Smooth muscle cell (in vitro differentiated cells): ENCODE data around the gene P2RX6. TPM values are rescaled to one million over a fixed set of nuclear protein-coding genes. Genes with fewer than 3 reads are reported as not detected.
A peak's percentile ranks its signal among the peaks of the same experiment; 100 is the strongest.

ENCODE experiments used
- DNase-seq: peaks from one replicate; lab custom pipeline; 2025; ENCODE audit not compliant: unreplicated experiment; lab: John Stamatoyannopoulos, UW
- H2AFZ ChIP-seq: fragments of 200-600 bp; sonication (generic); 2 replicates; pipeline ENCODE4 v1.6.0; 2016; ENCODE audit warnings: antibody characterized with exemption, low read depth, mild to moderate bottlenecking
- H3F3A ChIP-seq: fragments of 200-600 bp; sonication (generic); 2 replicates; pipeline ENCODE4 v1.6.0; 2017; ENCODE audit warnings: antibody characterized with exemption, low read depth
- H3K27ac ChIP-seq: fragments of 200-600 bp; sonication (generic); 2 replicates; pipeline ENCODE4 v1.5.1; 2016; ENCODE audit warnings: low read depth, mild to moderate bottlenecking
- H3K27me3 ChIP-seq: fragments of 200-600 bp; sonication (generic); 2 replicates; pipeline ENCODE4 v1.6.1; 2016; ENCODE audit warnings: low read depth, mild to moderate bottlenecking
- H3K36me3 ChIP-seq: fragments of 200-600 bp; sonication (generic); 2 replicates; pipeline ENCODE4 v1.5.1; 2016; ENCODE audit warnings: low read depth
- H3K4me1 ChIP-seq: fragments of 200-600 bp; sonication (generic); 2 replicates; pipeline ENCODE4 v1.5.1; 2016; ENCODE audit warnings: low read depth
- H3K4me2 ChIP-seq: fragments of 200-600 bp; sonication (generic); 2 replicates; pipeline ENCODE4 v1.6.0; 2016; ENCODE audit warnings: mild to moderate bottlenecking
- H3K4me3 ChIP-seq: fragments of 200-600 bp; sonication (generic); 2 replicates; pipeline ENCODE4 v1.5.1; 2016; ENCODE audit warnings: mild to moderate bottlenecking
- H3K79me2 ChIP-seq: fragments of 200-600 bp; sonication (generic); 2 replicates; pipeline ENCODE4 v1.6.0; 2016; ENCODE audit warnings: low read depth, mild to moderate bottlenecking
- H3K9ac ChIP-seq: fragments of 200-600 bp; sonication (generic); 2 replicates; pipeline ENCODE4 v1.6.0; 2016; ENCODE audit warnings: low read depth
- H3K9me3 ChIP-seq: fragments of 200-600 bp; sonication (generic); replicated peaks from 2 replicates; pipeline ENCODE4 v1.5.1; 2016; ENCODE audit warnings: low read depth
- H4K20me1 ChIP-seq: fragments of 200-600 bp; sonication (generic); 2 replicates; pipeline ENCODE4 v1.6.0; 2016; ENCODE audit warnings: low read depth
- CTCF ChIP-seq: fragments of 200-600 bp; sonication (generic); IDR thresholded peaks from 2 replicates; pipeline ENCODE4 v1.5.1; 2017; ENCODE audit warnings: borderline replicate concordance, mild to moderate bottlenecking, antibody characterized with exemption; ENCODE audit not compliant: insufficient read depth, poor library complexity, severe bottlenecking
- WGBS: methylation state at CpG from one replicate; pipeline ENCODE4 v1.1.7; 2016; ENCODE audit warnings: low lambda C conversion rate; 5-methylcytosine and 5-hydroxymethylcytosine counted together
- polyA plus RNA-seq: library from polyadenylated mRNA; unstranded; fragments of >200 nt; fragmentation: Nextera tagmentation; extraction: Ambion mirVana; gene quantifications from 2 replicates; pipeline ENCODE4 v1.2.1, GENCODE V29; 2016
- total RNA-seq: library from RNA; depleted of rRNA; stranded (reverse); fragments of >200 nt; gene quantifications from 2 replicates; pipeline ENCODE4 v1.2.3, GENCODE V29; 2014

Gene P2RX6
- total and polyA plus RNA-seq, 2 experiments from 2014 or later = 0.13 to 1.2 TPM

- no peaks in the 10 kb centered on the region for H3K36me3 ChIP-seq
- peak overlapping the region; percentile 79 for H3K4me2 ChIP-seq
- 17% methylated on average over 15 of the region's 15 CpGs for WGBS
- H3K9me3 ChIP-seq = no peaks in the 10 kb centered on the region
- H3F3A ChIP-seq = peaks cover 6% of the 10 kb centered on the region
- H3K4me1 ChIP-seq = peaks cover 5% of the 10 kb centered on the region
- H2AFZ ChIP-seq = no peak overlapping the region
- no peaks in the 10 kb centered on the region for H3K79me2 ChIP-seq
- TF ChIP-seq CTCF = no peak
- H3K4me3 ChIP-seq = peak overlapping the region; percentile 47
- H4K20me1 ChIP-seq = no peaks in the 10 kb centered on the region
- DNase-seq = peak; percentile 61
- H3K27ac ChIP-seq = peak overlapping the region; percentile 91
- no peaks in the 10 kb centered on the region for H3K27me3 ChIP-seq
- peak overlapping the region; percentile 77 for H3K9ac ChIP-seq
Observed at GRCh38 chr22:21044931-21045584, 30.1 kb downstream of the P2RX6 start.

- 2% methylated on average over 46 of the region's 47 CpGs for WGBS
- peak within 1 kb of the TSS; percentile 91 for H3K27ac ChIP-seq
- no peaks in the 10 kb centered on the region for H3K9me3 ChIP-seq
Observed at GRCh38 chr22:21045585-21046294, 30.8 kb downstream of the P2RX6 start, which contains the start of gene LRRC74B. Gene LRRC74B, plus strand, starts transcription at chr22:21045946. Its CDS starts 41 bp downstream, at chr22:21045987.

GRCh38 chr22:21047035-21047661 lies 32.2 kb downstream of the P2RX6 start:
- peaks cover 5% of the 10 kb centered on the region for H3K4me1 ChIP-seq
- H3K4me3 ChIP-seq = no peak overlapping the region
- DNase-seq = no peak
- TF ChIP-seq CTCF = no peak
- no peak overlapping the region for H3K4me2 ChIP-seq
- no peak overlapping the region for H3K9ac ChIP-seq
- no peaks in the 10 kb centered on the region for H4K20me1 ChIP-seq
- no peaks in the 10 kb centered on the region for H3K9me3 ChIP-seq
- H3K27ac ChIP-seq = no peak overlapping the region
- H3F3A ChIP-seq = no peaks in the 10 kb centered on the region
- no peaks in the 10 kb centered on the region for H3K79me2 ChIP-seq
- no peaks in the 10 kb centered on the region for H3K36me3 ChIP-seq
- no peak overlapping the region for H2AFZ ChIP-seq
- H3K27me3 ChIP-seq = no peaks in the 10 kb centered on the region
- WGBS = 95% methylated on average over 14 of the region's 14 CpGs

More at GRCh38 chr22:21045585-21046294, 30.8 kb downstream of the P2RX6 start, which contains the start of gene LRRC74B:
- H3K36me3 ChIP-seq = no peaks in the 10 kb centered on the region
- peak within 1 kb of the TSS; percentile 79 for H3K4me2 ChIP-seq
- H3K4me1 ChIP-seq = peaks cover 5% of the 10 kb centered on the region
- no peaks in the 10 kb centered on the region for H3K79me2 ChIP-seq
- peak within 1 kb of the TSS; percentile 86 for H3K9ac ChIP-seq
- H4K20me1 ChIP-seq = no peaks in the 10 kb centered on the region
- no peaks in the 10 kb centered on the region for H3F3A ChIP-seq
- no peak for TF ChIP-seq CTCF
- H3K27me3 ChIP-seq = no peaks in the 10 kb centered on the region
- H2AFZ ChIP-seq = peak within 1 kb of the TSS; percentile 40
- peak; percentile 74 for DNase-seq
- peak within 1 kb of the TSS; percentile 47 for H3K4me3 ChIP-seq
